Thyroid gland (tissue), 4 donors: ENCODE measurements around the gene PRPF40A.

Experiments used
- POLR2A ChIP-seq, 2 donors: fragments of 450-650 bp; IDR thresholded peaks; one replicate each; pipeline ENCODE4 v1.6.1; 2017; ENCODE audit warnings: antibody characterized with exemption in 2 of 2, mild to moderate bottlenecking in 2 of 2, moderate library complexity in 1 of 2
- TF ChIP-seq, protein P1 (sequence below), 6 experiments: fragments of 200-600 bp in 3 of 6; fragments of 450-650 bp in 3 of 6; sonication (generic) in 3 of 6; IDR thresholded peaks; one replicate each; pipeline ENCODE4 v1.5.1; 2016 to 2019; ENCODE audit warnings: antibody characterized with exemption in 6 of 6, mild to moderate bottlenecking in 2 of 6, inconsistent platforms in 1 of 6, moderate library complexity in 1 of 6

GRCh38 chr2:152606081-152606480 is 111.2 kb downstream of the PRPF40A start:
- TF ChIP-seq, protein P1, sequence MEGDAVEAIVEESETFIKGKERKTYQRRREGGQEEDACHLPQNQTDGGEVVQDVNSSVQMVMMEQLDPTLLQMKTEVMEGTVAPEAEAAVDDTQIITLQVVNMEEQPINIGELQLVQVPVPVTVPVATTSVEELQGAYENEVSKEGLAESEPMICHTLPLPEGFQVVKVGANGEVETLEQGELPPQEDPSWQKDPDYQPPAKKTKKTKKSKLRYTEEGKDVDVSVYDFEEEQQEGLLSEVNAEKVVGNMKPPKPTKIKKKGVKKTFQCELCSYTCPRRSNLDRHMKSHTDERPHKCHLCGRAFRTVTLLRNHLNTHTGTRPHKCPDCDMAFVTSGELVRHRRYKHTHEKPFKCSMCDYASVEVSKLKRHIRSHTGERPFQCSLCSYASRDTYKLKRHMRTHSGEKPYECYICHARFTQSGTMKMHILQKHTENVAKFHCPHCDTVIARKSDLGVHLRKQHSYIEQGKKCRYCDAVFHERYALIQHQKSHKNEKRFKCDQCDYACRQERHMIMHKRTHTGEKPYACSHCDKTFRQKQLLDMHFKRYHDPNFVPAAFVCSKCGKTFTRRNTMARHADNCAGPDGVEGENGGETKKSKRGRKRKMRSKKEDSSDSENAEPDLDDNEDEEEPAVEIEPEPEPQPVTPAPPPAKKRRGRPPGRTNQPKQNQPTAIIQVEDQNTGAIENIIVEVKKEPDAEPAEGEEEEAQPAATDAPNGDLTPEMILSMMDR (IDR thresholded peaks at IDR 0.05), result no peak
- TF ChIP-seq POLR2A (IDR thresholded peaks at IDR 0.05), result no peak
